ENCODE results near the gene MICAL3.

Gene MICAL3

DNA sequence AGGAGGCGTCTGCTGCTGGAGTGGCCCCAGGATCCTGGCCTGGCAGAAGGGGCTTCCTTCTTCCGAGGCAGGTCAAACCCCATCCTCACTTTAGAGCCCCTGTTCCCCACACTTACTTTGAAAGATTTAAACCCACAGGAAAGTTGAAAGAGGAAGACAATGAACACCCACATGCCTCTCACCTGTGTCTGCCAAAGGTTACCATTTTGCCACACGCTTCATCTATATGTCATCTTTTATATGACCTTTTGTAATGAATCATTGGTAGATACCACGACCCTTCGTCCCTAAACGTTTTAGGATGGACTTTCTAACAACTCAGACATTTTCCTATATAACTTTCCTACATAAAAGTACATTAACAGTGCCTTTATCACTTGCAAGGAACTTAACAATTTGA, 210.3 kb downstream of the MICAL3 start:
- Histone ChIP-seq H3K79me2 (no peaks in the 10 kb centered on the region), H2AFZ (no peak overlapping the region), H3K36me3 (ENCODE audit: control insufficient read depth, insufficient read depth, low read length) (no peaks in the 10 kb centered on the region), H3K9ac (no peak overlapping the region), H3K4me2 (ENCODE audit: low read length) (no peak overlapping the region), H3K27ac (no peak overlapping the region), H3K27me3 (ENCODE audit: control insufficient read depth, insufficient read depth, low read length) (no peaks in the 10 kb centered on the region), H3K4me1 (no peaks in the 10 kb centered on the region), H3K4me3 (ENCODE audit: low read depth, low read length) (no peak overlapping the region), H3K9me3 (ENCODE audit: control insufficient read depth, low read length) (no peaks in the 10 kb centered on the region)
- TF ChIP-seq, protein P1, sequence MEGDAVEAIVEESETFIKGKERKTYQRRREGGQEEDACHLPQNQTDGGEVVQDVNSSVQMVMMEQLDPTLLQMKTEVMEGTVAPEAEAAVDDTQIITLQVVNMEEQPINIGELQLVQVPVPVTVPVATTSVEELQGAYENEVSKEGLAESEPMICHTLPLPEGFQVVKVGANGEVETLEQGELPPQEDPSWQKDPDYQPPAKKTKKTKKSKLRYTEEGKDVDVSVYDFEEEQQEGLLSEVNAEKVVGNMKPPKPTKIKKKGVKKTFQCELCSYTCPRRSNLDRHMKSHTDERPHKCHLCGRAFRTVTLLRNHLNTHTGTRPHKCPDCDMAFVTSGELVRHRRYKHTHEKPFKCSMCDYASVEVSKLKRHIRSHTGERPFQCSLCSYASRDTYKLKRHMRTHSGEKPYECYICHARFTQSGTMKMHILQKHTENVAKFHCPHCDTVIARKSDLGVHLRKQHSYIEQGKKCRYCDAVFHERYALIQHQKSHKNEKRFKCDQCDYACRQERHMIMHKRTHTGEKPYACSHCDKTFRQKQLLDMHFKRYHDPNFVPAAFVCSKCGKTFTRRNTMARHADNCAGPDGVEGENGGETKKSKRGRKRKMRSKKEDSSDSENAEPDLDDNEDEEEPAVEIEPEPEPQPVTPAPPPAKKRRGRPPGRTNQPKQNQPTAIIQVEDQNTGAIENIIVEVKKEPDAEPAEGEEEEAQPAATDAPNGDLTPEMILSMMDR (IDR thresholded peaks at IDR 0.05) = no peak

DNA sequence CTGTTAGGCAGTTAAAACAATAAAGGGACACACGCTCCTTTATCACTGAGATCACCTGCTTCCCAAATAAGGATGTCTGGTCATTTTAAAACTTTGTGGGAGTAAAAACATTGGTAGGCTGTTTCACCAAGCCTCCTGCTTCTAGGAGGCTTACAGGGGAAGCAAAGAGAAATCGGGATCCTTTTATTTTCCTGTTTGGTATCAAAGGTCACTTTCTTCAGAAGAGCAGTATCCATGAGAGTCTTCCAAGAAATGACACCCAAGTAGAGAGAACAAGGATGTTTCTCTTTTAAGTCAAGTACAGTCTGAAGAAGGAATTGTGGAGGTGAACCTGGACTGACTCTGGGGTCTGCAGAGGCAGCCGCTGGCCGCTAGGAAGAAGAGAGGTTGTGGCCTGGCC, 213.2 kb downstream of the MICAL3 start:
- Histone ChIP-seq H3K36me3 (ENCODE audit: control insufficient read depth, insufficient read depth, low read length) (no peaks in the 10 kb centered on the region), H3K27ac (no peak overlapping the region), H2AFZ (no peak overlapping the region)

DNA sequence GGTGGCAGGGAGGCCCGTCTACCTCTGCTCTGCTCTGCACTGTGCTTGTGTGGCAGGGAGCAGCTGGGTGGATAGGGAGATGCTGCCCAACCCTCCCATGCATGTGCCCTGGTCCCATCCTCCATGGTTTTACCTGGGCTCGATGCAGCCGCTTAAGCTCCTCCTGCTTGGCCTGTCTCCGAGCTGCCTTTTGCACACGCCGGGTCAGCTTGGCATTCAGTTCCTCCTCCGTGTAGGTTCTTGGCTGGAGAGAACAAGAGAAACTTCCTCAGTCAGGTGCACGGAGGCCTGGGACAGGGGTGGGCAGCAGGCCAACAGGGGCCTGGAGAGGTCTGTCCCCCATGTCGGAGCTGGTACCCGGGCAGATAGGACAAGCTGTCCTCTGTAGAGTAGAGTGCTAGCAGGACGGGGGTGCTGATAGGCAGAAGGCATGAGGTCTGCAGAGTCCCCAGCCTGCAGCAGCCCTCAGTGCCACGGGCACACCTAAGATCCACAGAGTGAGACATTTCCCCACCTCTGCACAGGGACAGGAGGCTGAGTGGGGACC, 213.7 kb downstream of the MICAL3 start:
- Histone ChIP-seq H3K4me1 (no peaks in the 10 kb centered on the region), H3K27me3 (ENCODE audit: control insufficient read depth, insufficient read depth, low read length) (no peaks in the 10 kb centered on the region), H2AFZ (no peak overlapping the region), H3K36me3 (ENCODE audit: control insufficient read depth, insufficient read depth, low read length) (no peaks in the 10 kb centered on the region), H3K9me3 (ENCODE audit: control insufficient read depth, low read length) (no peaks in the 10 kb centered on the region), H3K27ac (no peak overlapping the region), H3K4me3 (ENCODE audit: low read depth, low read length) (no peak overlapping the region), H3K9ac (no peak overlapping the region), H3K4me2 (ENCODE audit: low read length) (no peak overlapping the region), H3K79me2 (no peaks in the 10 kb centered on the region)
- TF ChIP-seq, protein P1 (IDR thresholded peaks at IDR 0.05) = no peak

More for the DNA sequence above, 213.2 kb downstream of the MICAL3 start:
- no peak overlapping the region for H3K4me3 ChIP-seq (ENCODE audit: low read depth, low read length)
- TF ChIP-seq, protein P1 (IDR thresholded peaks at IDR 0.05) = no peak
- H3K27me3 ChIP-seq (ENCODE audit: control insufficient read depth, insufficient read depth, low read length) = no peaks in the 10 kb centered on the region
- H3K9me3 ChIP-seq (ENCODE audit: control insufficient read depth, low read length) = no peaks in the 10 kb centered on the region
- H3K9ac ChIP-seq = no peak overlapping the region
- no peak overlapping the region for H3K4me2 ChIP-seq (ENCODE audit: low read length)
- no peaks in the 10 kb centered on the region for H3K4me1 ChIP-seq
- no peaks in the 10 kb centered on the region for H3K79me2 ChIP-seq

DNA sequence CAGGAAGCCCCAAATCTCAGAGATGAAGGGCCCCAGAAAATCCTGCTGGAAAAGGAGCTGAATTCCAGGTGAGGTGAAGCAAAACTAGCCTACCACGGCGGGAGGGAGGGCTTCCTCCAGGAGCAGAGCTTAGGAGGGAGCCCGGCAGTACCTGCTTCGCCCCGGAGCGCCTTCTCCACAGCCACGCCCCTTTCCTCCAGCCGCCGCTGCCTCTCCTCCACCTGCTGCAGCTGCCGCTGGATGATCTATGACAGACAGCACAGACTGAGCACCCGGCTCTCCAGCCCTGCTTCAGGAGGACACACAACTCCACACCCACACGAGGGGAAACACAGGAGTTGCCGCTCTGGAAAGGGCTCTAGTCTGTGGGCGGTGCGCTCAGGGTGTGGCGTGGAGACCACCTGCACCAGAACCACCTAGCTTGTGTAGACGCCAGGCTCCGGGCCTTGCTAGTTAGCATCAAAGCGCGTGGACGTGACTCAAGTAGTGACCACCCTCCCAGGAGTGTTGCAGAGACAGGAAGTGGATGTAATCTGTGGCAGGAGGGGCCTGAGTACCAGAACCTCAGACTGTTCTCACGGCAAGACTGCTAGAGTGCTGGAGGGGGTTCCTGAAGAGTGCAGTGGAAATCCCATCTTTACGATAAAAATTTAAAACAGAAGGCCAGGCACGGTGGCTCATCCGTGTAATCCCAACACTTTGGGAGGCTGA, 215.5 kb downstream of the MICAL3 start:
- H3K79me2 ChIP-seq = no peaks in the 10 kb centered on the region
- H3K4me2 ChIP-seq (ENCODE audit: low read length) = no peak overlapping the region
- H3K36me3 ChIP-seq (ENCODE audit: control insufficient read depth, insufficient read depth, low read length) = no peaks in the 10 kb centered on the region
- H3K9me3 ChIP-seq (ENCODE audit: control insufficient read depth, low read length) = no peaks in the 10 kb centered on the region
- TF ChIP-seq, protein P1 (IDR thresholded peaks at IDR 0.05) = no peak
- H3K27ac ChIP-seq = no peak overlapping the region
- no peak overlapping the region for H3K4me3 ChIP-seq (ENCODE audit: low read depth, low read length)
- no peak overlapping the region for H2AFZ ChIP-seq
- no peaks in the 10 kb centered on the region for H3K4me1 ChIP-seq
- no peaks in the 10 kb centered on the region for H3K27me3 ChIP-seq (ENCODE audit: control insufficient read depth, insufficient read depth, low read length)
- H3K9ac ChIP-seq = no peak overlapping the region
